Esophagus muscularis mucosa (tissue), 4 donors: ENCODE data around the gene MARCHF4. TPM values are rescaled to one million over a fixed set of nuclear protein-coding genes. Genes with fewer than 3 reads are reported as not detected.

ENCODE experiments used
- DNase-seq: peaks from one replicate; pipeline ENCODE4 v3.0.0-alpha.2; 2017; ENCODE audit errors: extremely low spot score
- H3K27ac ChIP-seq, 4 donors: fragments of 200-600 bp; sonication (generic); replicated peaks in 1 of 4; 1 replicate in 3 of 4; 2 replicates in 1 of 4; pipeline ENCODE4 v1.5.1; 2016 to 2019; ENCODE audit warnings: mild to moderate bottlenecking in 1 of 4
- H3K27me3 ChIP-seq, 4 donors: fragments of 200-600 bp; sonication (generic); one replicate each; pipeline versions ENCODE4 v1.5.1 to v1.6.0; 2016 to 2019
- H3K36me3 ChIP-seq, 4 donors: fragments of 200-600 bp; sonication (generic); one replicate each; pipeline ENCODE4 v1.5.1; 2016 to 2019
- H3K4me1 ChIP-seq, 4 donors: fragments of 200-600 bp; sonication (generic); one replicate each; pipeline ENCODE4 v1.5.1; 2016 to 2019
- H3K4me3 ChIP-seq, 4 donors: fragments of 200-600 bp; sonication (generic); 1 replicate in 2 of 4; 2 replicates in 2 of 4; pipeline ENCODE4 v1.5.1; 2016 to 2019; ENCODE audit warnings: mild to moderate bottlenecking in 4 of 4, moderate library complexity in 1 of 4
- H3K9me3 ChIP-seq, 4 donors: fragments of 200-600 bp; sonication (generic); 1 replicate in 3 of 4; 2 replicates in 1 of 4; pipeline ENCODE4 v1.5.1; 2016 to 2019
- CTCF ChIP-seq, 3 experiments: fragments of 200-600 bp in 2 of 3; fragments of 450-650 bp in 1 of 3; sonication (generic) in 2 of 3; IDR thresholded peaks; one replicate each; pipeline ENCODE4 v1.5.1; 2017 to 2019; ENCODE audit warnings: antibody characterized with exemption in 3 of 3, mild to moderate bottlenecking in 2 of 3, moderate library complexity in 1 of 3
- EP300 ChIP-seq: sonication (generic); formaldehyde crosslinking; IDR thresholded peaks from one replicate; pipeline ENCODE4 v1.6.1; 2017; ENCODE audit warnings: antibody characterized with exemption
- POLR2A ChIP-seq: fragments of 450-650 bp; IDR thresholded peaks from one replicate; pipeline ENCODE4 v1.6.1; 2017; ENCODE audit warnings: antibody characterized with exemption, moderate library complexity, mild to moderate bottlenecking, low read depth
- POLR2AphosphoS5 ChIP-seq, 2 donors: sonication (generic); formaldehyde crosslinking; IDR thresholded peaks; one replicate each; pipeline ENCODE4 v1.6.1; 2017; ENCODE audit warnings: antibody characterized with exemption in 2 of 2
- WGBS: methylation state at CpG from one replicate; pipeline ENCODE4 v1.1.5; 2018; 5-methylcytosine and 5-hydroxymethylcytosine counted together
- intact Hi-C: fragments of 100-400 bp; cut with DNase I; formaldehyde crosslinking; loops from one replicate; pipeline ENCODE4 v1.15.1; 2023
- total RNA-seq, 4 donors: library from RNA; depleted of rRNA; stranded (reverse); fragments of >200 nt; gene quantifications; one replicate each; pipeline versions ENCODE4 v1.1.0 to v1.2.1, GENCODE V29; 2016

Gene MARCHF4
- total RNA-seq, 4 donors from 2014 or later, result not detected

DNA sequence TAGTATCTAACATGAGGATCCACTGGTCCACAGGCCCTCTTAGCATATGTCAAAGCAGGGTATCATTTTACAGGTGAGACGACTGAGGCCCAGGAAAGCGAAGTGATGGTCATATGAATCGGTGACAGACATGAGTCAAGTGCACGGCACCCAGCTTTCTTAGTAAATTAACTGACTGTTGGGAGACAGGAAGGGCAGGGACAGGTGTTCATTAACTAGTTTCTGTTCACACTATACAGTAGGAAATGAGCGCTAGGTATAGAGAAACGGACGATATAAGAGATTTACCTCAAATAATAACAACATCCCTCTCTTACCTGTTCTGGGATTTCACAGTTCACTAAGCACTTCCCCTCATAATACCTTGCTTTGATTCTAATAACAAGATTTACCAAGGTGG is 38.3 kb upstream of the MARCHF4 start:
- no peak for DNase-seq
- 95% methylated on average over 7 of the region's 7 CpGs for WGBS
- no peaks in the 10 kb centered on the region for H3K9me3 ChIP-seq
- H3K4me1 ChIP-seq, result peaks cover 0 to 14% (median 10%) of the 10 kb centered on the region in 4 donors
- no peak overlapping the region for H3K27ac ChIP-seq
- peaks cover 1 to 11% (median 9%) of the 10 kb centered on the region in 4 donors for H3K36me3 ChIP-seq
- peaks cover 0 to 17% (median 0%) of the 10 kb centered on the region in 4 donors for H3K27me3 ChIP-seq
- intact Hi-C loops, result no loop called here
- TF ChIP-seq POLR2A, result no peak
- no peak for TF ChIP-seq EP300
- no peak for TF ChIP-seq CTCF (IDR thresholded peaks at IDR 0.05)
- TF ChIP-seq POLR2AphosphoS5 (IDR thresholded peaks at IDR 0.05), result no peak
- H3K4me3 ChIP-seq, result no peak overlapping the region

- Histone ChIP-seq H3K36me3 (no peaks in the 10 kb centered on the region), H3K27ac (no peak overlapping the region), H3K27me3 (peaks cover 0 to 17% (median 0%) of the 10 kb centered on the region in 4 donors), H3K4me3 (no peak overlapping the region), H3K9me3 (no peaks in the 10 kb centered on the region), H3K4me1 (peaks cover 0 to 14% (median 10%) of the 10 kb centered on the region in 4 donors)
- 75% methylated on average over 9 of the region's 11 CpGs for WGBS
- intact Hi-C loops, result no loop called here
- TF ChIP-seq CTCF (IDR thresholded peaks at IDR 0.05) (no peak), POLR2AphosphoS5 (IDR thresholded peaks at IDR 0.05) (no peak), POLR2A (no peak)
- DNase-seq, result no peak
These were observed 36.4 kb upstream of the MARCHF4 start for GRCh38 chr2:216408426-216409290.

DNA sequence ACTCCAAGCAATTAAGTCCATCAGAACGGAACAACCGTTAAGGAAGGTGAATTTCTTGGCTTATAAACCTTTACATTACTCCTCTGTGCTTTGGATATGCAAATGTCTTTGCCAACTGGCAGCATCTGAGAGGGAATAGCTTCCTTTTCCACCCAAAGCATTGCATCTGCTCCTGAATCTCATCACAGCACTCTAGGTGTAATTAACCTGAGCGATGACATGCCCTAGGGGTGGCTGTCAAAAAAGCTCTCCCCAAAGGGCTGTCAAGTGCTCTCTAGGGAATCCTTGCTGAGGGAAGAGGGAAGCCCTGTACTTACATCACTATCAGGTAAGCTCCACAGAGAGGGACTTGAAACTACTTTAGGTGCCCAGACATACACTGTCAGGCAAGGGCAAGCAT is 34.5 kb upstream of the MARCHF4 start:
- Histone ChIP-seq H3K36me3 (no peaks in the 10 kb centered on the region), H3K27ac (no peak overlapping the region), H3K9me3 (no peaks in the 10 kb centered on the region), H3K27me3 (peaks cover 0 to 17% (median 0%) of the 10 kb centered on the region in 4 donors), H3K4me3 (no peak overlapping the region), H3K4me1 (peaks cover 0 to 2% (median 0%) of the 10 kb centered on the region in 4 donors)
- 62% methylated on average over 3 of the region's 3 CpGs for WGBS
- no peak for TF ChIP-seq POLR2AphosphoS5 (IDR thresholded peaks at IDR 0.05)
- no peak for TF ChIP-seq EP300
- TF ChIP-seq CTCF (IDR thresholded peaks at IDR 0.05), result no peak
- TF ChIP-seq POLR2A, result no peak
- no peak for DNase-seq
- intact Hi-C loops, result no loop called here

DNA sequence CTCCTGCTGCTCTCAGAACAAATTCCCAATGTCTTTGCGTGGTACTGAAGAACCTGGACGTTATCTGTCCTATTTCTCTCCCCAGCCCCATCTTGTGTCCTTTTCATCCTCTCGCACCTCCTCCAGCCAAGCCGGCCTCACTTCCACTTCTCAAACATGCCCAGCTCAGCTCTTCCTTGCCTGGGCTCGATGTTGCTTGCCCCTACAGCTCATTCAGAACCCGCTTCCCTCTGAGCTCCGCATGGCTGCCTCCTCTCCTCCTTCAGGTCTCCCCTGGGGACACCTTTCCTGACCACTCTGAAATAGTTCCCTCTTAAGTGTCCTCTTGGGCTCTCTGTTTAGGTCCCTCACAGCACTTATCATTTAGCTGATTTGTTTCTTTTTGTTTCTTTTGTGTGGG is 33.3 kb upstream of the MARCHF4 start:
- Histone ChIP-seq H3K9me3 (no peaks in the 10 kb centered on the region), H3K27ac (no peak overlapping the region), H3K36me3 (no peaks in the 10 kb centered on the region), H3K27me3 (peaks cover 0 to 17% (median 0%) of the 10 kb centered on the region in 4 donors), H3K4me3 (no peak overlapping the region), H3K4me1 (no peaks in the 10 kb centered on the region)
- DNase-seq, result no peak
- TF ChIP-seq CTCF (IDR thresholded peaks at IDR 0.05) (no peak), POLR2A (no peak)
- intact Hi-C loops, result no loop called here
- WGBS, result 84% methylated on average over 7 of the region's 7 CpGs
